ENCODE data around the gene FARP1.

Gene FARP1

DNA sequence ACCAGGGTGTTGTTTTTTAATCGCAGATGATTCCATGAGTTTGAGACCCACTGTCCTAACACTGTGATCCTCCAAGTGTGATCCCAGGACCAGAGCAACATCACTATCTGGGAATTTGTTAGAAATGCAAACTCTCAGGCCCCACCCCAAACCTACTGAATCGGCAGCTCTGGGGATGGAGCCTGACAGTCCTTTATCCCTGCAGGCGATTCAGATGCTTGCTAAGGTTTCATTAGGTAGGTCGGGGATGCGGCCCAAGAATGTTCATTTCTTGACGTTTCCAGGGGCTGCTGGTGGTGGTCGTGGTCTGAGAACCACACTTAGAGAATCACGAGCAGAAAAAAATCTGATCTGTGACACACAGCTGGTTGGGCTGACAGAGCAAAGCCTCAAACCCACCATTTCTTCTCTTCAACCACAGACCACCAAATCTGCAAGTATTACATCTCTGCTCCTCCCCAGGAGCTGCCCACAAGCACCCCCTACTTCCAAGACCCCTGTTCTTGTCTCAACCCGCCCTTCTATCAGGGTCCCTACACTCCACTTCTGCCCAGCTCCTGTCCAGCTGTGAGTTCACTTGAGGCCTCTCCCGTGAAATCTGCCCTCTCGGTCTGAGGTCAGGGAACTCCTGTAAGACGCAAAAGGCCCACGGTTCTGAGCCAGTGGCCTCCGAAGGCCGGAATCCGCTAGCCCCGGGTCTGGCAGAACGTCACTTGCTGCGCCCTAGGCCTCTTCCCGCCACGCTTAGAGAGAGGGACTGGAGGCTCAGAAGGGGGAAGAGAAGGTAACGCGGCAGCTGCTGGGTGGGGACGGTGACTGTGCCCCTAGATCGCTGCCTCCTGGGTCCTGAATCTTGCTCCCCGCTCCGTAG, 1.1 kb upstream of the FARP1 start:
- Histone ChIP-seq H3K9ac (peak overlapping the region; percentile 53), H3K9me3 (ENCODE audit: control insufficient read depth, low read length) (no peaks in the 10 kb centered on the region), H3K4me2 (ENCODE audit: low read length) (peak overlapping the region; percentile 94), H3K79me2 (peaks cover 2% of the 10 kb centered on the region), H3K27me3 (ENCODE audit: control insufficient read depth, insufficient read depth, low read length) (no peaks in the 10 kb centered on the region), H3K4me3 (ENCODE audit: low read depth, low read length) (peak overlapping the region; percentile 57), H3K36me3 (ENCODE audit: control insufficient read depth, insufficient read depth, low read length) (no peaks in the 10 kb centered on the region), H2AFZ (peak overlapping the region; percentile 96), H3K27ac (peak overlapping the region; percentile 90), H3K4me1 (peaks cover 6% of the 10 kb centered on the region)
- TF ChIP-seq, protein P1, sequence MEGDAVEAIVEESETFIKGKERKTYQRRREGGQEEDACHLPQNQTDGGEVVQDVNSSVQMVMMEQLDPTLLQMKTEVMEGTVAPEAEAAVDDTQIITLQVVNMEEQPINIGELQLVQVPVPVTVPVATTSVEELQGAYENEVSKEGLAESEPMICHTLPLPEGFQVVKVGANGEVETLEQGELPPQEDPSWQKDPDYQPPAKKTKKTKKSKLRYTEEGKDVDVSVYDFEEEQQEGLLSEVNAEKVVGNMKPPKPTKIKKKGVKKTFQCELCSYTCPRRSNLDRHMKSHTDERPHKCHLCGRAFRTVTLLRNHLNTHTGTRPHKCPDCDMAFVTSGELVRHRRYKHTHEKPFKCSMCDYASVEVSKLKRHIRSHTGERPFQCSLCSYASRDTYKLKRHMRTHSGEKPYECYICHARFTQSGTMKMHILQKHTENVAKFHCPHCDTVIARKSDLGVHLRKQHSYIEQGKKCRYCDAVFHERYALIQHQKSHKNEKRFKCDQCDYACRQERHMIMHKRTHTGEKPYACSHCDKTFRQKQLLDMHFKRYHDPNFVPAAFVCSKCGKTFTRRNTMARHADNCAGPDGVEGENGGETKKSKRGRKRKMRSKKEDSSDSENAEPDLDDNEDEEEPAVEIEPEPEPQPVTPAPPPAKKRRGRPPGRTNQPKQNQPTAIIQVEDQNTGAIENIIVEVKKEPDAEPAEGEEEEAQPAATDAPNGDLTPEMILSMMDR (IDR thresholded peaks at IDR 0.05) = no peak

DNA sequence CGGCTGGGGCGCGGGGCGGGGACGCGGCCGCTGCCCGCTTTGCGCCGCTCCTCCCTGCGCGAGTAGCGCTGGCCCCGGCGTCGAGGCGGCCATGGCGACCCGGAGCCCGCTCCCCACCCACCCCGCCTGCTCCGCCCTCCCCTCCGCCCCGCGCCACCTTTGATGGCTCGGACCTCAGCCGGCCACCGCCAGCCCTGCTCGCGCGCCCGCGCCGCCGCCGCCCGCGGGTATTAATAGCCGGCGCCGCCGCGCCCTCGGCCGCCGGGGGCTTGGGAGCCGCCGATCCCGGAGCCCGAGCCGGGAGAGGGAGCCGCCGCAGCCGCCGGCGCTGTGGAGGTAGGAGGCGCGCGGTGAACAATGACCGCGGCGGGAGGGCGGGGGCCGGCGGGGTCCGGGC, 261 bp downstream of the FARP1 start:
- no peak overlapping the region for H3K27ac ChIP-seq
- no peaks in the 10 kb centered on the region for H3K9me3 ChIP-seq (ENCODE audit: control insufficient read depth, low read length)
- no peak overlapping the region for H3K9ac ChIP-seq
- peaks cover 6% of the 10 kb centered on the region for H3K4me1 ChIP-seq
- no peaks in the 10 kb centered on the region for H3K27me3 ChIP-seq (ENCODE audit: control insufficient read depth, insufficient read depth, low read length)
- H2AFZ ChIP-seq = no peak overlapping the region
- peak overlapping the region; percentile 54 for H3K4me2 ChIP-seq (ENCODE audit: low read length)
- no peaks in the 10 kb centered on the region for H3K36me3 ChIP-seq (ENCODE audit: control insufficient read depth, insufficient read depth, low read length)
- TF ChIP-seq, protein P1 (IDR thresholded peaks at IDR 0.05) = no peak
- H3K4me3 ChIP-seq (ENCODE audit: low read depth, low read length) = no peak overlapping the region
- peaks cover 2% of the 10 kb centered on the region for H3K79me2 ChIP-seq

DNA sequence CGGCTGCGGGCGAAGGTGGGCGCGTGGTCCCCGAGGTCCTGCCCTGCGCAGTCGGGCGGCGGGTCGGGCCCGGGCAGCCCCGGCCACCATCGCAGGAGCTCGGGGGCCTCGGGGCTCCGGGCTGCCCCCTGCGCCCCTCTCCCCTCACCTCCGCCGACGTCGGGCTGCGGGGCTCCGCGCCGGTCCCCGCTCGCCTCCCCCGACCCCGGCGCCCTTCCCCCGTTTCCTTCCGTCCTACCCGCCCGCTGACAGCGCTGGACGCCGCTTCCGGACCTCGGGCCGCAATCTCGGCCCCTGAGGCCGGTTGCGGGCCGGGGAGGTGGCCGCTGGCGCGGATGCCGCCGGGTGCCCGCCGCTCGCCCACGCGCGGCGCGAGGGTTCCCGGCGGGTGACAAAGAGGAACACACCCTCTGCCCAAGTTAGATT, 720 bp downstream of the FARP1 start:
- TF ChIP-seq, protein P1 (IDR thresholded peaks at IDR 0.05) = no peak
- peaks cover 6% of the 10 kb centered on the region for H3K4me1 ChIP-seq
- no peak overlapping the region for H3K9ac ChIP-seq
- no peaks in the 10 kb centered on the region for H3K36me3 ChIP-seq (ENCODE audit: control insufficient read depth, insufficient read depth, low read length)
- peak overlapping the region; percentile 67 for H2AFZ ChIP-seq
- H3K27ac ChIP-seq = no peak overlapping the region
- peak overlapping the region; percentile 54 for H3K4me2 ChIP-seq (ENCODE audit: low read length)
- peaks cover 2% of the 10 kb centered on the region for H3K79me2 ChIP-seq
- H3K27me3 ChIP-seq (ENCODE audit: control insufficient read depth, insufficient read depth, low read length) = no peaks in the 10 kb centered on the region
- H3K9me3 ChIP-seq (ENCODE audit: control insufficient read depth, low read length) = no peaks in the 10 kb centered on the region
- H3K4me3 ChIP-seq (ENCODE audit: low read depth, low read length) = peak overlapping the region; percentile 58

DNA sequence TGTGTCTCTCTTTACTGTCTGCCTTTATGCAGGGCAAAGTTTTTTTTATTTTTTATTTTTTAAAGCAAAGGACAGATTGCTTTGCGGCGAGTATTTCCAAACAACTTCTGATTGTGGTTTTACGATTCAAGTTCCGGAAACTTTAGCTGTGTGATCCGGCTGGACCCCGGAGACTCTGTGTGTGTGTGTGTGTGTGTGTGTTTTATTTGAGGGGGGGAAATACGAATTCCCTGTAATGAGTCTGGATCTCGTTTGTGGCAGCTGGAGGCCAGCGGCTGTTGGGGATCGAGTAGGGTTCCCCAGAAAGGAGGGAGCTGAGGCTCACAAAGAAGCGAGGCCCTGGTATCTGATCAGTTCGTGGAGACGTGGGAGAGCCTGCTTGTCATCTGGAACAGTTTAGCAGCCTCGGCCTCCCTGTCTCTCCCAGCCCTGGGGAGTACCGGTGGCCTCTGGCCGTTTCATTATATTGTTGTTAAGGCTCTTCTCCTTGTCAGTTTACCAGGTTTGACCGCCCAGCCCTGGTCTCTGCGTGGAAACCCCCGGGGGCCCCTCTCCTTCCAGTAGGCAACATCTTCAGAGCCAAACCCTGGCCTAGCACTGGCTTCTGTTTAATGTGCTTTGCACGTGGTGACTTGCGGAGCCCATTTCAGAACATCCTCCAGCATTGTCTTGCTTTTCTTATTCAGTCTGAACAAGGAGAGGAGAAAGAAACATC, 1.3 kb downstream of the FARP1 start:
- H3K9me3 ChIP-seq (ENCODE audit: control insufficient read depth, low read length) = no peaks in the 10 kb centered on the region
- H3K27ac ChIP-seq = peak overlapping the region; percentile 19
- no peaks in the 10 kb centered on the region for H3K36me3 ChIP-seq (ENCODE audit: control insufficient read depth, insufficient read depth, low read length)
- peaks cover 2% of the 10 kb centered on the region for H3K79me2 ChIP-seq
- H3K9ac ChIP-seq = no peak overlapping the region
- no peaks in the 10 kb centered on the region for H3K27me3 ChIP-seq (ENCODE audit: control insufficient read depth, insufficient read depth, low read length)
- H3K4me3 ChIP-seq (ENCODE audit: low read depth, low read length) = peak overlapping the region; percentile 58
- H3K4me2 ChIP-seq (ENCODE audit: low read length) = peak overlapping the region; percentile 54
- peak overlapping the region; percentile 67 for H2AFZ ChIP-seq
- H3K4me1 ChIP-seq = peaks cover 6% of the 10 kb centered on the region
- TF ChIP-seq, protein P1 (IDR thresholded peaks at IDR 0.05) = no peak

Data from parathyroid adenoma (tissue), 2 donors.